Lung (tissue), 12 donors: ENCODE data around the gene RBMXL3. TPM values are rescaled to one million over a fixed set of nuclear protein-coding genes. Genes with fewer than 3 reads are reported as not detected.
A peak's percentile ranks its signal among the peaks of the same experiment; 100 is the strongest.

Experiments
- ATAC-seq: fragments of 200-7000 bp; cut with Tn5 transposase; one replicate; pipeline ENCODE4 v1.9.1; 2020; ENCODE audit warnings: moderate number of reproducible peaks; ENCODE audit not compliant: insufficient read depth, low FRiP score
- DNase-seq, 3 donors: peaks; one replicate each; pipeline ENCODE4 v3.0.0-alpha.2; 2013 to 2017
- H3K27ac ChIP-seq, 2 donors: one replicate each; pipeline ENCODE4 v1.5.1; 2013; ENCODE audit warnings: mild to moderate bottlenecking in 2 of 2, moderate library complexity in 2 of 2, control low read depth in 1 of 2, inconsistent platforms in 1 of 2, low read depth in 1 of 2, low read length in 1 of 2
- H3K27me3 ChIP-seq, 3 donors: one replicate each; pipeline ENCODE4 v1.5.1; 2013; ENCODE audit warnings: low read length in 2 of 3; ENCODE audit not compliant: control insufficient read depth in 3 of 3, insufficient read depth in 3 of 3
- H3K36me3 ChIP-seq, 4 donors: one replicate each; pipeline ENCODE4 v1.5.1; 2013; ENCODE audit warnings: low read length in 4 of 4, mild to moderate bottlenecking in 1 of 4, moderate library complexity in 1 of 4; ENCODE audit not compliant: control insufficient read depth in 4 of 4, insufficient read depth in 4 of 4
- H3K4me1 ChIP-seq, 5 donors: one replicate each; pipeline ENCODE4 v1.5.1; 2013; ENCODE audit warnings: low read length in 5 of 5, mild to moderate bottlenecking in 2 of 5, moderate library complexity in 1 of 5; ENCODE audit not compliant: control insufficient read depth in 5 of 5, insufficient read depth in 5 of 5
- H3K4me3 ChIP-seq: one replicate; pipeline ENCODE4 v1.5.1; 2013; ENCODE audit warnings: mild to moderate bottlenecking, control low read depth, moderate library complexity
- H3K9ac ChIP-seq, 2 donors: one replicate each; pipeline ENCODE4 v1.5.1; 2013; ENCODE audit warnings: low read length in 2 of 2, control low read depth in 1 of 2; ENCODE audit not compliant: insufficient read depth in 1 of 2
- H3K9me3 ChIP-seq, 4 donors: one replicate each; pipeline ENCODE4 v1.5.1; 2013; ENCODE audit warnings: low read length in 3 of 4, mild to moderate bottlenecking in 1 of 4, moderate library complexity in 1 of 4; ENCODE audit not compliant: control insufficient read depth in 4 of 4, insufficient read depth in 3 of 4
- CTCF ChIP-seq: IDR thresholded peaks from 2 replicates; pipeline ENCODE4 v1.5.1; 2012; ENCODE audit warnings: mild to moderate bottlenecking; ENCODE audit errors: control extremely low read depth, extremely low read depth
- WGBS, 2 donors: extraction: QIAGEN DNeasy Blood & Tissue Kit; methylation state at CpG; one replicate each; pipeline ENCODE4 v1.1.7; 2013; 5-methylcytosine and 5-hydroxymethylcytosine counted together
- polyA plus RNA-seq, 2 donors: library from polyadenylated mRNA; stranded (reverse); fragments of 200-250 nt; gene quantifications; one replicate each; pipeline ENCODE4 v1.2.1, GENCODE V29; 2013
- total RNA-seq, 2 donors: library from RNA; depleted of rRNA in 1 of 2; stranded (reverse); fragments of >200 nt in 1 of 2; gene quantifications; one replicate each; pipeline ENCODE4 v1.2.1, GENCODE V29; 2014 to 2021
- donor health status: control.
- donor health status: control.
- donor health status: Bipolar disorder and iron deficiency.
- donor health status: healthy.
- donor health status: DM: yes; HTN: yes; CAD: no.

Gene RBMXL3
- total and polyA plus RNA-seq, 4 donors: not detected

DNA sequence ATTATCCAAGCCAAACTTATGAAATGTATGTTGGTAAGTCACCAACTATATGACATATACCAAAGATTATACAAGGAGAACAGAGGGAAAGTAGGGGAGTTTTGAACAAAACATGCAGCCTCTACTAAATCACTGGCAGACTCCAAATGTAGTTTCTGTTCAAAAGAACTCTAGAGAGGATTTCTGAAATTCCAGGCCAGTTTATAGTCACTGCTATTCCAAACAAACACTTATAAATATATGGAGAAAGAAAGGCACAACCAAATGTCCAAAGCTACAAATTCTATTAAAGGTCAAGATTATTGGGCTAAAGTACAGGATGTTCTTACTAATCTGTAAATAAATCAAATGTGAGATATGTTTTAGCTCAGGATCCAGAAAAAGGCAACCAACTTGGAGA lies 47.4 kb downstream of the RBMXL3 start:
- no peak for TF ChIP-seq CTCF
- H3K9me3 ChIP-seq: no peaks in the 10 kb centered on the region
- H3K4me3 ChIP-seq: no peak overlapping the region
- peak in 1 of 3 donors; percentile 9 for DNase-seq
- peaks cover 0 to 35% (median 34%) of the 10 kb centered on the region in 3 donors for H3K27me3 ChIP-seq
- no peak overlapping the region for H3K27ac ChIP-seq
- peaks cover 0 to 14% (median 0%) of the 10 kb centered on the region in 5 donors for H3K4me1 ChIP-seq
- no peak overlapping the region for H3K9ac ChIP-seq
- no peak for ATAC-seq
- H3K36me3 ChIP-seq: no peaks in the 10 kb centered on the region

DNA sequence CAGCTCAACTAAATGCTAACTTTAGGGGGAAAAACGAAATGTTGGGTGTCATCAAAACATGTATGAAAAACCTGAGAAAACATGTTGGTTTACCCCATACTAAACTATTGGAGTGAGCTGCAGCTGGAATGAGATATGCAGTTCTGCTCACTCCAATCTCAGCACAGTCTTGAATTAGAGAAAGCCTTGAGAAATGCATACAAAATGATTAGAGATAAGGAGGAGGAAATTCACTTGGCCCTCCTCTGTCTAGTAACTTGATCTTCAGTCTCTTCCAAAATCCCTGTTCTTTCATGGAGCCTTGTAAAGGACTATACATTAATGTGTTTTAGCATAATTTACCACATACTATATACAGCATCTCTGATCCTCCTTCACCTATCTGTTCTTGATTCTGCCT lies 47.8 kb downstream of the RBMXL3 start:
- Histone ChIP-seq H3K4me1 (peaks cover 0 to 10% (median 0%) of the 10 kb centered on the region in 5 donors), H3K9ac (no peak overlapping the region), H3K4me3 (no peak overlapping the region), H3K9me3 (no peaks in the 10 kb centered on the region), H3K36me3 (no peaks in the 10 kb centered on the region), H3K27ac (no peak overlapping the region), H3K27me3 (peaks cover 0 to 32% (median 29%) of the 10 kb centered on the region in 3 donors)
- no peak for TF ChIP-seq CTCF
- ATAC-seq: no peak
- 32 to 70% methylated on average over 1 of the region's 1 CpG for WGBS, 2 donors
- peak in 1 of 3 donors; percentile 29 for DNase-seq

Other genes starting within 250 kb of the RBMXL3 start
- gene IL13RA2, start 171.8 kb upstream of the RBMXL3 start, total RNA-seq: 1 to 10 TPM; 3.3 to 4.4 TPM
- 1 to 10 TPM in 1 of 2 donors, under 1 TPM in 1; 0.71 to 2.7 TPM for gene IL13RA2, start 171.8 kb upstream of the RBMXL3 start, polyA plus RNA-seq
- gene LRCH2, start 44.7 kb downstream of the RBMXL3 start, total RNA-seq: 10 to 100 TPM in 1 of 2 donors, 1 to 10 TPM in 1; 3.6 to 15.1 TPM
- gene LRCH2, start 44.7 kb downstream of the RBMXL3 start, polyA plus RNA-seq: 1 to 10 TPM; 1.1 to 2.1 TPM
- not detected for gene LUZP4, start 100.3 kb downstream of the RBMXL3 start, total RNA-seq
- gene LUZP4, start 100.3 kb downstream of the RBMXL3 start, polyA plus RNA-seq: not detected